Thoracic aorta (tissue), 2 donors: Measurements from ENCODE around the gene NR1H4. TPM values are rescaled to one million over a fixed set of nuclear protein-coding genes. Genes with fewer than 3 reads are reported as not detected.
"Not testable (repeated sequence)": the region's sequence is repeated elsewhere in the genome, so short reads cannot be mapped to it uniquely, and the experiment has no call there.

Experiments
- ATAC-seq: fragments of 150-250 bp; one replicate; pipeline ENCODE4 v1.8.0; 2017; ENCODE audit warnings: low read depth; ENCODE audit not compliant: insufficient number of reproducible peaks, low FRiP score
- DNase-seq: peaks from one replicate; pipeline ENCODE4 v3.0.0-alpha.2; 2020; ENCODE audit warnings: low spot score
- H3K27ac ChIP-seq, 2 donors: fragments of 200-600 bp; sonication (generic); 1 replicate in 1 of 2; 2 replicates in 1 of 2; pipeline ENCODE4 v1.5.1; 2016; ENCODE audit warnings: mild to moderate bottlenecking in 2 of 2, moderate library complexity in 2 of 2
- H3K27me3 ChIP-seq: fragments of 200-600 bp; sonication (generic); replicated peaks from 2 replicates; pipeline ENCODE4 v1.6.0; 2016; ENCODE audit warnings: mild to moderate bottlenecking; ENCODE audit not compliant: insufficient read depth
- H3K36me3 ChIP-seq: fragments of 200-600 bp; sonication (generic); one replicate; pipeline ENCODE4 v1.5.1; 2016
- H3K4me1 ChIP-seq, 2 donors: fragments of 200-600 bp; sonication (generic); 1 replicate in 1 of 2; 2 replicates in 1 of 2; pipeline versions ENCODE4 v1.5.1 to v1.6.0; 2016; ENCODE audit warnings: low read depth in 2 of 2, mild to moderate bottlenecking in 1 of 2; ENCODE audit not compliant: control insufficient read depth in 1 of 2
- H3K4me3 ChIP-seq: fragments of 200-600 bp; sonication (generic); 2 replicates; pipeline ENCODE4 v1.5.1; 2016; ENCODE audit warnings: mild to moderate bottlenecking
- H3K9me3 ChIP-seq: fragments of 200-600 bp; sonication (generic); 2 replicates; pipeline ENCODE4 v1.5.1; 2016
- total RNA-seq, 2 donors: library from RNA; depleted of rRNA; stranded (reverse); fragments of >200 nt; gene quantifications; one replicate each; pipeline versions ENCODE4 v1.1.0 to v1.2.3, GENCODE V29; 2016
- TF ChIP-seq, protein P1 (sequence below): fragments of 200-600 bp; sonication (generic); IDR thresholded peaks from one replicate; pipeline ENCODE4 v1.5.1; 2019; ENCODE audit warnings: antibody characterized with exemption

NR1H4 gene
- total RNA-seq, 2 donors from 2014 or later = 1.9 TPM; not detected in 1

DNA sequence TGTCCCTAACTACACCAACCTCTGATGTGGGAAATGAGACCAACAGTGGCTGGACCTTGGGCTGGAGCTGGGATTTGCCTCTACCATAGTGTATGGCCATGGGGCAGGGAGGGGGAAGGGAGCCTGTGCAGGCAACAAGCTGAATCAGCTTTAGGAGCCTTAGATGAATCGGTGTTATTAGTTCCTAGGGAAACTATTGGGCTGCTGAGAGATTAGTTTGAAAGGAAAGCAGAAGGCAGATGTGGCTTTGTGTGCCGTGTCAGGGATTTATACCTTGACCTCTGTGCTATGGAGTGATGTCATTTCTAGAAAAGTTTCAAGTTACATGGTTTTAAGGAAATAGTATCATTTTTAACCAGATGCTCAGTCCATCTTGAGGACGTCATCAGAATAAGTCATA, 80.3 kb downstream of the NR1H4 start:
- Histone ChIP-seq H3K4me1 (no peaks in the 10 kb centered on the region), H3K27me3 (no peaks in the 10 kb centered on the region), H3K27ac (no peak overlapping the region), H3K4me3 (no peak overlapping the region), H3K9me3 (no peaks in the 10 kb centered on the region), H3K36me3 (no peaks in the 10 kb centered on the region)
- no peak for DNase-seq
- TF ChIP-seq, protein P1, sequence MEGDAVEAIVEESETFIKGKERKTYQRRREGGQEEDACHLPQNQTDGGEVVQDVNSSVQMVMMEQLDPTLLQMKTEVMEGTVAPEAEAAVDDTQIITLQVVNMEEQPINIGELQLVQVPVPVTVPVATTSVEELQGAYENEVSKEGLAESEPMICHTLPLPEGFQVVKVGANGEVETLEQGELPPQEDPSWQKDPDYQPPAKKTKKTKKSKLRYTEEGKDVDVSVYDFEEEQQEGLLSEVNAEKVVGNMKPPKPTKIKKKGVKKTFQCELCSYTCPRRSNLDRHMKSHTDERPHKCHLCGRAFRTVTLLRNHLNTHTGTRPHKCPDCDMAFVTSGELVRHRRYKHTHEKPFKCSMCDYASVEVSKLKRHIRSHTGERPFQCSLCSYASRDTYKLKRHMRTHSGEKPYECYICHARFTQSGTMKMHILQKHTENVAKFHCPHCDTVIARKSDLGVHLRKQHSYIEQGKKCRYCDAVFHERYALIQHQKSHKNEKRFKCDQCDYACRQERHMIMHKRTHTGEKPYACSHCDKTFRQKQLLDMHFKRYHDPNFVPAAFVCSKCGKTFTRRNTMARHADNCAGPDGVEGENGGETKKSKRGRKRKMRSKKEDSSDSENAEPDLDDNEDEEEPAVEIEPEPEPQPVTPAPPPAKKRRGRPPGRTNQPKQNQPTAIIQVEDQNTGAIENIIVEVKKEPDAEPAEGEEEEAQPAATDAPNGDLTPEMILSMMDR = no peak
- no peak for ATAC-seq

DNA sequence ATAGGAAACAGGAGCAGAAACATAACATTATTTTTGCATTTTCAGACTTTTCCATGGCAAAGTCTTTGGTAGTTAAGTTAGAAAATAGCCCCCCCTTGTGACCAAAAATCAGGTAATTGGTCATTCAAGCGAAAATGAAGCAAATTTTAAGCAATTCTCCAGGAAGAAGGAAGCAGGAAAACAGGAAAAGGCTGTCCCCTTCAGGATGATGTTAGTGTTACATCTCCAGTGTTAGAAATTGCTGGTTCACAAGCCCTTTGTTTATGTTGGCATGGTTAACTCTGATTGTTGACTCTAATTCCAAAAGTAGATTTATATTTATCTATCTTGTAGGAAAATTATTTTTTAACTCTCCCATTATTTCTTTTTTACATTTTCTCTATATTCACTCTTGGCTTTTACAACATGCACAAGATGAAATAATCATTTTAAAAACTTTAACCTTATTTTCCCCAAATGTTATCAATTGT, 81.0 kb downstream of the NR1H4 start:
- DNase-seq (no peak), ATAC-seq (no peak)
- TF ChIP-seq, protein P1 = peak; percentile 63
- no peaks in the 10 kb centered on the region for H3K27me3 ChIP-seq
- H3K4me1 ChIP-seq = no peaks in the 10 kb centered on the region
- H3K36me3 ChIP-seq = no peaks in the 10 kb centered on the region
- no peaks in the 10 kb centered on the region for H3K9me3 ChIP-seq
- no peak overlapping the region for H3K27ac ChIP-seq
- no peak overlapping the region for H3K4me3 ChIP-seq

DNA sequence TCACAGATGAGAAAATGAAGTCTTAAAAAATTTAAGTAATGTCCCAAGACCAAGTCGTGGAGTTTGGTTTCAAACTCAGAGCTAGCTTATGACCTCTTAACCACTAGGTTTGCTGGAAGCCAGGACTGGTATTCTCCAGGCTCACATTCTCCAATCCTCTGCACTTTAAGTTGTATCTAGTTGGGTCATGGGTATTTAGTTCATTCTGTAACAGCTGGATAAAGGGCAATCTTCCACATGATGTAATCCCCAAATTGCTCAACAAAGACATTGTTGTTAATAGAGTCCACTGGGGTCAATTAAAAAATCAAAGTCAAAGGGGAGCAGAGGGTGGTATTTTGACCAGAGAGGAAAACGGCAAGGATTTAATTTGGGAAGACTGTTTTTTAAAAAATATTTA, 82.1 kb downstream of the NR1H4 start:
- Histone ChIP-seq H3K36me3 (no peaks in the 10 kb centered on the region), H3K4me3 (no peak overlapping the region), H3K9me3 (no peaks in the 10 kb centered on the region), H3K27ac (no peak overlapping the region), H3K4me1 (no peaks in the 10 kb centered on the region), H3K27me3 (no peaks in the 10 kb centered on the region)
- TF ChIP-seq, protein P1 = no peak
- ATAC-seq (no peak), DNase-seq (no peak)

DNA sequence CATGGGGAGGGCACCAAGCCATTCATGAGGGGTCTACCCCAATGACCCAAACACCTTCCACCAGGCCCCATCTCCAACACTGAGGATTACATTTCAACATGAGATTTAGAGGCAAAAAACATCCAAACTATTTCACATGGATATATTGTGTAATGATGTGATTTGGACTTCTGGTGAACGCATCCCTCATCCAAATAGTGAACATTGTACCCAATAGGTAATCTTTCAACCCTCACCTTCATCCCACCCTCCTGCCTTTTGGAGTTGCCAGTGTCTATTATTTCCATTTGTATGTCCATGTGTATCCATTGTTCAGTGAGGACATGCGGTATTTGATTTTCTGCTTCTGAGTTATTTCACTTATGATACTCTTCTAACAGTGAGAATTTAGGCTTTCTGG, 83.7 kb downstream of the NR1H4 start:
- TF ChIP-seq, protein P1 = no peak
- DNase-seq (no peak), ATAC-seq (no peak)
- Histone ChIP-seq H3K36me3 (no peaks in the 10 kb centered on the region), H3K27ac (no peak overlapping the region), H3K9me3 (no peaks in the 10 kb centered on the region), H3K4me1 (no peaks in the 10 kb centered on the region), H3K4me3 (no peak overlapping the region), H3K27me3 (no peaks in the 10 kb centered on the region)

DNA sequence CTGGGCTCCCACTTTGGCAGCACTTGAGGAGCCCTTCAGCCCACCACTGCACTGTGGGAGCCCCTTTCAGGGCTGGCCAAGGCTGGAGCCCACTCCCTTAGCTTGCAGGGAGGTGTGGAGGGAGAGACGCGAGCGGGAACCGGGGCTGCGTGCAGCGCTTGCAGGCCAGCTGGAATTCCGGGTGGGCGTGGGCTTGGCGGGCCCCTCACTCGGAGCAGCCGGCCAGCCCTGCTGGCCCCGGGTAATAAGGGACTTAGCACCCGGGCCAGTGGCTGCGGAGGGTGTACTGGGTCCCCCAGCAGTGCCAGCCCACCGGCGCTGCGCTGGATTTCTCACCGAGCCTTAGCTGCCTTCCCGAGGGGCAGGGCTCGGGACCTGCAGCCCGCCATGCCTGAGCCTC, 85.6 kb downstream of the NR1H4 start:
- H3K4me1 ChIP-seq, H3K27ac ChIP-seq, DNase-seq, H3K4me3 ChIP-seq, H3K9me3 ChIP-seq, H3K36me3 ChIP-seq, ATAC-seq, H3K27me3 ChIP-seq: not testable (repeated sequence)

DNA sequence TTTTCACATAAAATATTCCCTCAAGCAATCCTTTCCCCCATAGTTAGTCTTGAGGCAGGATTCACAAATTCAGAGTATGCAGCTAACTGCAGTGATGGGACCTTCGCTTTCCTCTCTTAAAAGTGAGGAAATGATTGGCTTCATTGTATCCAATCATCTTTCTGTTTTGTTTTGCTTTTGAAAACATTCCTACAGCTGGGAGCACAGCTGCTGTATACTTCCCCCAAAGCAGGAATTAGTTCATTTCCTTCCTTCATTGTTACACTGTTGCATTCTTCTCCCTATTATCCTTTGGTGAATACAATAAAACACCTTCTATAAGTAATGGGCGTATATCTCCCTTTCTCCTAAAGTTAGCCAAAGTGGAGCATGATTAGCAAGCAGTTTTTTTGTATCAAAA, 90.4 kb downstream of the NR1H4 start:
- Histone ChIP-seq H3K4me1 (no peaks in the 10 kb centered on the region), H3K27ac (no peak overlapping the region), H3K36me3 (no peaks in the 10 kb centered on the region), H3K9me3 (no peaks in the 10 kb centered on the region), H3K4me3 (no peak overlapping the region), H3K27me3 (no peaks in the 10 kb centered on the region)
- ATAC-seq (no peak), DNase-seq (no peak)
- TF ChIP-seq, protein P1 = no peak
